HG02938 (cell line): ENCODE data around the gene EXD1.
"Not testable (repeated sequence)": the region's sequence is repeated elsewhere in the genome, so short reads cannot be mapped to it uniquely, and the experiment has no call there.

ENCODE experiments used
- ATAC-seq: cut with Tn5 transposase; IDR thresholded peaks from one replicate; pipeline ENCODE4 v1.9.1; 2021; ENCODE audit warnings: mild to moderate bottlenecking, moderate library complexity; ENCODE audit not compliant: unreplicated experiment

The EXD1 gene

DNA sequence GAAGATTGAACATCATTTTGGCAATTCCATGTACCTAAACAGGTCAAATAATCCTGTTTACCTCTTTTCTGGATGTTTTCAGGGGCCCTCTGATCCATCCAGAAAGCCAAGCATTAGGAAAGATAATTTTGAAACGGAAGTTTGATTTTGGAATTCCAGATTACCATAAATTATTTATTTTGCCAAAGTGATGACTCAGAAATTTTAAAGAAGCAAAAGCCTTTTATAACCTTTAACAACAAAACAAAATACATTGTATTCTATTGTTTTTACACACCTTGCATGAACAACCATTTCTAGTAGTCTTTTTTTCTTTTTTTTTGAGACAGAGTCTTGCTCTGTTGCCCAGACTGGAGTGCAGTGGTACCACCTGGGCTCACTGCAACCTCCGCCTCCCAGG is 82.5 kb downstream of the EXD1 start:
- no peak for ATAC-seq

DNA sequence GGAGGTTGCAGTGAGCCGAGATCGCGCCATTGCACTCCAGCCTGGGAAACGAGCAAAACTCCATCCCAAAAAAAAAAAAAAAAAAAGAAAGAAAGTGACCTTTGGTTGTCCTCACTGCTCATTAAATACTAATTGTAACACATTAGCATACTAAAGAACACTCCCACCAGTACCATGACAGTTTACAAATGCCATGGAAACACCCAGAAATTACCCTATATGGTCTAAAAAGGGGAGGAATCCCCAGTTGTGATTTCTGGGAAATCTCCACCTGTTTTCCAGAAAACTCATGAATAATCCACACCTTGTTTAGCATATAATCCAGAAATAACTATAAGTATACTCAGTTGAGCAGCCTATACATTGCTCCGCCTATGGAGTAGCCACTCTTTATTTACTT is 90.9 kb downstream of the EXD1 start:
- no peak for ATAC-seq

DNA sequence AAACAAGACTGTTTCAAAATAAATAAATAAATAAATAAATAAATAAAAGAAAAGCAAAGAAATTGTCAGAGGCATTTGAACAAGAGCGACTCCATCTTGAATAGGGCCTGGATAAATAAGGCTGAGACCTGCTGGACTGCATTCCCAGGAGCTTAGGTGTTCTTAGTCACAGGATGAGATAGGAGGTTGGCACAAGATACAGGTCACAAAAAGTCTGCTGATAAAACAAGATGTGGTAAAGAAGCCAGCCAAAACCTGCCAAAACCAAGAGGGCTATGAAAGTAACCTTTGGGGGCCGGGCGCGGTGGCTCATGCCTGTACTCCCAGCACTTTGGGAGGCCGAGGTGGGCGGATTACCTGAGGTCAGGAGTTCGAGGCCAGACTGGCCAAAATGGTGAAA is 91.4 kb downstream of the EXD1 start:
- not testable (repeated sequence) for ATAC-seq

DNA sequence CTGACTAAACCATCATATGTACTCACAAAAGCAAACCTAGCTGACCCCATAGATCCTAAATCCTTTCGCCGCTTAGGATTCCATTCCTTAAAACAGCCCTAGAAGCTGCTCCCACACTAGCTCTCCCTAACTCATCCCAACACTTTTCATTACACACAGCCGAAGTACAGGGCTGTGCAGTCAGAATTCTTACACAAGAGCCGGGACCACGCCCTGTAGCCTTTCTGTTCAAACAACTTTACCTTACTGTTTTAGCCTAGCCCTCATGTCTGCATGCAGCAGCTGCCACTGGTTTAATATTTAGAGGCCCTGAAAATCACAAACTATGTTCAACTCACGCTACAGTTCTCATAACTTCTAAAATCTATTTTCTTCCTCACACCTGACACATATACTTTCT is 95.0 kb downstream of the EXD1 start:
- ATAC-seq = not testable (repeated sequence)

DNA sequence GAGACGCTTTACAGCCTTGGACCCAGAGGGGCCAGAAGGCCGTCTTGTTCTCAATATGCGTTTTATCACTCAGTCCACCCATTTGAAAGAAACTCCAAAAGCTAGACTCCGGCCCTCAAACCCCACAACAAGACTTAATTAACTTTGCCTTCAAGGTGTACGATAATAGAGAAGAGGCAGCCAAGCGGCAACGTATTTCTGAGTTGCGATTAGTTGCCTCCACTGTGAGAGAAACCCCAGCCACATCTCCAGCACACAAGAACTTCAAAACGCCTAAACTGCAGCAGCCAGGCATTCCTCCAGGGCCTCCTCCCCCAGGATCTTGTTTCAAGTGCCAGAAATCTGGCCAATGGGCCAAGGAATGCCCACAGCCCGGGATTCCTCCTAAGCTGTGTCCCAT is 97.1 kb downstream of the EXD1 start:
- ATAC-seq = no peak
